Measurements from ENCODE around the gene CREG2. TPM values are rescaled to one million over a fixed set of nuclear protein-coding genes. Genes with fewer than 3 reads are reported as not detected.

CREG2 gene
- polyA plus RNA-seq, 3 donors = 0.68 to 0.85 (median 0.75) TPM

- DNase-seq (ENCODE audit: low read depth in 3 of 3, low spot score in 2 of 3) = no peak
These were observed 76.2 kb downstream of the CREG2 start for GRCh38 chr2:101310834-101311695.

DNA sequence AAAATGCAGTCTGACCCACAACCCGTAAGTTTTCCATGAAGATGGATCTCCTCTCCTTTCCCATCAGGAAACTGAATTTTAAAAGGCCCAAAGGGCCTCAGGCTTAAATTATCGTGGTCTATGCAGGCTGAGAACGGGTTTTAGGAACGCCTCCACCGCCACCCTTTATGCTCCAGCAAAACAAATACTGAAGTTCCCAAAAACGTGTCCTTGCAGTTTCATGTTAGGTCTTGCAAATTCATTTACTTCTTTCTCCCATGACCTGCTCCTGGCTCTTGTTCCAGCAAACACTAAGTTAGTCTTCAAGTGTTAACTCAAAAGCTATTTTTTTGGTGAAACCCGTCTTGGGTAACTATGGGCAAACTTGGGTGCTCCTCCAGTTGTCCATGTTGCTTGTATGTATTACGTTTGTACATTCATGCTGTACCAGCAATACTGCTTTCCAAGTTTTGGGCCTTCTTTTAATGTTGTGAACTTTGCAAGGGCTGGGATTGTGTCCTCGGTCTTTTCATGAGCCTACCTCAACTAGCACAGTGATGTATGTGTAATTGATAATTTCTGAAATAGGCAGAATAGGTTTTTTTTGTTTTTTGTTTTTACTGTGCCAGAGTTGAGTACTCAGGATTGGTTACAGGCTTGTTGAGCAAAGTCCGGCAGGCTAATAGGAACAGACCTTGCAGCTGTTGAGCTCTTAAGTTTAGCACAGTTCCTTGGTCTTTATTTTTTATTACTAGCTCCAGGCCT lies 77.0 kb downstream of the CREG2 start:
- no peak for DNase-seq (ENCODE audit: low read depth in 3 of 3, low spot score in 2 of 3)

- DNase-seq (ENCODE audit: low read depth in 3 of 3, low spot score in 2 of 3) = peak; percentile 74 to 85 (median 76)
These were observed 78.7 kb downstream of the CREG2 start, which contains the start of gene RNF149 for GRCh38 chr2:101308432-101309210. Gene RNF149, minus strand, starts transcription at chr2:101308701. Its CDS starts 113 bp downstream, at chr2:101308588.

GRCh38 chr2:101307950-101308431 lies 79.3 kb downstream of the CREG2 start:
- DNase-seq (ENCODE audit: low read depth in 3 of 3, low spot score in 2 of 3) = no peak

DNA sequence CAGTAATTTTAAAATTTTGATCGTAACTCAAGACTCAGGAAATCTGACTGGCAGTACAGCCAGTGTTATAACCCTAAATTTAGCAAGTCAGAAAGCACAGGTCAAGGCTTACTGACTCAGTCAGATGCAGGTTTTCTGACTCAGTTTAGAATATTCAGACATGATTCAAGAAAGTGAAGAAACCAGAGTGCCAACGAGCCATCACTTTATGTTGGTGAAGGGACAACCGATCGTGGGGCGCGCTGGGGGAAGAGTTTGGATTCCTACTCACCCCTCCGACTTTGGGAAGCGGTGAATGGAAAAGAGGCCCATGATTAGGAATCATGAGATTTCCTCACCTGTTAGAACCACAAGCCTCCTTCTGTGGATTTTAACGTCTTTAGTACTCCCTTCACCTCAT lies 79.8 kb downstream of the CREG2 start:
- no peak for DNase-seq (ENCODE audit: low read depth in 3 of 3, low spot score in 2 of 3)

GRCh38 chr2:101306410-101306809 lies 80.9 kb downstream of the CREG2 start:
- no peak for DNase-seq (ENCODE audit: low read depth in 3 of 3, low spot score in 2 of 3)

DNA sequence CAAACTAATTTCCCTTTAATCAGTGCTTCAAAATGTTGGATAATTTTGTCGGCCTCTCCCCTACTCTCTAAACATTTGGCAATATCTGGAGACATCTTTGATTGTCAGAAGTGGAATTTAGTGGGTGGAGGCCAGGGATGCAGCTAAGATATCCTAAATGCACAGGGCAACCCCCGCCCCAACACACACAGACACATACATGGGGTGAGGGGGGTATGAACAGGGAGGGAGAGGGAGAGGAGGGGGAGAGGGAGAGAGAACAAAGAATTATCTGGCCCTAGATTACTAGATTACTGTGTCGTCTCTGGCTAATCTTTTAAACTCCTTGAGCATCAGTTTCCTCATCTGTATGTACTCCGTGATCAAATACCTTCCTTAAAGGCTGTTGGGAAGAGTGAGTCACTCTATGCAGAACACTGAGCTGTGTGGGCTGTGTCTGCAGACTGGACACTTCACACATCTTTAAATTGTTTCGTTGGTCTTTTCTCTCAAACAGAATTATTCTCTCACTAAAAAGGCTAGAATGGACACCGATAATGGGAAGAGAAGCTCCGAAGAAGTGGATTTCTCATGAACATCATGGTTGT lies 81.7 kb downstream of the CREG2 start:
- no peak for DNase-seq (ENCODE audit: low read depth in 3 of 3, low spot score in 2 of 3)

- DNase-seq (ENCODE audit: low read depth in 3 of 3, low spot score in 2 of 3) = no peak
These were observed 82.3 kb downstream of the CREG2 start for GRCh38 chr2:101305035-101305434.

DNA sequence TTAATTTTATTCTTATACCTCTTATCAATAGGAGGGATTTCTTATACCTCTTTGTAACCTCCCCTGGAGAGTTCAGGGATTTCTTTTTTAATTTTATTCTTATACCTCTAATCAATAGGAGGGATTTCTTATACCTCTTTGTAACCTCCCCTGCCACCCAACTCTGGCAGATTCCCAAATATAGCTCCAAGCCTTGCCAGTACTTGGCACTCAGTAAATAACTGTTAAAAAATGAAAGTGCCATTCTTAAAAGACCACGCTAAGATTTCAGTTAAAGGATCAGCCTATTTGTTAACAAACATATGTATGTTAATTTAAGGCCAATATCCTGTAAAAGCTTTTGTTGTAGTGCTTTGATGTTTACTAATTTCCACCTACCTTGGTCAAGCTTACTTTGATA lies 83.6 kb downstream of the CREG2 start:
- no peak for DNase-seq (ENCODE audit: low read depth in 3 of 3, low spot score in 2 of 3)

GRCh38 chr2:101302016-101302415 lies 85.3 kb downstream of the CREG2 start:
- DNase-seq (ENCODE audit: low read depth in 3 of 3, low spot score in 2 of 3) = no peak

- no peak for DNase-seq (ENCODE audit: low read depth in 3 of 3, low spot score in 2 of 3)
These were observed 86.5 kb downstream of the CREG2 start for GRCh38 chr2:101300836-101301235.

DNA sequence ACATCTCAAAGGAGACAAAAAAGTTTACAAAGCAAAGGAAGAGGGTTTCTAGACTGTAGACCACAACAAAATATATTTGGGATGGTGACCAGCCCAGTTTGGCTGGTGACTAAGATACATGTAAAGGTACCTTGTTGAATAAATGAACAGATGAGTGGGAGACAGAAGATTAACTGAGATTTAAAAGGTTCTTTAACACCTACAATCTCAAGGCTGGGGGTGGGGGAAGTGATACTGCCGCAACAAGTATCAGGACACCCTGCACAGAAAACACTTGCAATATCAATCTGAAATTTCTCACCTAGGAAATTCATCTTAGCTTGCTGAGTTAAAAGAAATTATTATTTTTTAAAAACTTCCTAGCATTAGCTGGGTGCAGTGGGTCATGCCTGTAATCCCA lies 87.1 kb downstream of the CREG2 start:
- DNase-seq (ENCODE audit: low read depth in 3 of 3, low spot score in 2 of 3) = no peak

GRCh38 chr2:101299604-101300003 lies 87.7 kb downstream of the CREG2 start:
- no peak for DNase-seq (ENCODE audit: low read depth in 3 of 3, low spot score in 2 of 3)

DNA sequence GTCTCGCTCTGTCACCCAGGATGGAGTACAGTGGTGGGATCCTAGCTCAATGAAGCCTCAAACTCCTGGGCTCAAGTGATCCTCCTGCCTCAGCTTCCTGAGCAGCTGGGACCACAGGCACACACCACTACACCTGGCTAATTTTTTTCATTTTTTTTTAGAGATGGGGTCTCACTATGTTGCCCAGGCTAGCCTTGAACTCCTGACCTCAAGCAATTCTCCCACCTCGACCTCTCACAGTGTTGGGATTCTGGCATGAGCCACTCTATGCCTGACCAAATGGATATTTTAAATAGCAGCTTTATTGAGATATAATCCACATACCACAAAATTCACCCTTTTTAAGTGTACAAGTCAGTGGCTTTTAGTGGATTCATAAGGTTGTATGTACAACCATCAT lies 89.9 kb downstream of the CREG2 start:
- DNase-seq (ENCODE audit: low read depth in 3 of 3, low spot score in 2 of 3) = no peak

DNA sequence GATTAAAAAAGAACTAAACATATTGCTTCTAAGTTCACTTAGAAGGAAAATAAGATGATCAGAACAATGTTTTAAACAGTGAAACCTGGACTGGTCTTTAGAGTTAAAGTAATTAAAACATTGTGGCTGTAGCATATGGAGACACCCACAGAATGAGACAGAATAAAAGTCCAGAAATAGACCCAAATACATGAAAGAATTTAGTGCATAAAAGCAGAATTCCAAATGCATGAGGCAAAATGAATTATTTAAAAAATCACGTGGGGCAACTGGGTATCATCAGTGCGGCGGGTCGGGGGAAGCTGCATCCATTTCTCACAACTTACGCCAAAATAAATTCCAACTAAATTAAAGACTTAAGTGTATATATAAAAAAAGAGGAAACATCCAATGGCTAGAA lies 90.9 kb downstream of the CREG2 start:
- DNase-seq (ENCODE audit: low read depth in 3 of 3, low spot score in 2 of 3) = no peak

DNA sequence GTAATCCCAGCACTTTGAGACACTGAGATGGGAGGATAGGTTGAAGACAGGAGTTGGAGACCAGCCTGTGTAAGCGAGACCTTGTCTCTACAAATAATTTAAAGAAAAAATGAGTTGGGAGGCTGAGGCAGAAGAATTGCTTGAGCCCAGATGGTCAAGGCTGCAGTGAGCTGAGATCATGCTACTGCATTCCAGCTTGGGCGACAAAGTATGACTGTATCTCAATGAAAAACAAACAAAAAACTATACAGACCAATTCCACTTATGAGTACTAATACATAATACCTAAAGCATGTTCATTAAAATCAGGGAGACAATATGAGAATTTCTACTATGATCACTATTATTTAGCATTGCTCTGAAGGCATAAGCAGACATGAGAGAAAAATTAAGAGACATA lies 91.4 kb downstream of the CREG2 start:
- DNase-seq (ENCODE audit: low read depth in 3 of 3, low spot score in 2 of 3) = no peak
